ENCODE measurements around the gene DCBLD2. TPM values are rescaled to one million over a fixed set of nuclear protein-coding genes. Genes with fewer than 3 reads are reported as not detected.

The DCBLD2 gene
- total RNA-seq, 4 donors from 2014 or later = 37.3 to 48.4 (median 46.6) TPM

DNA sequence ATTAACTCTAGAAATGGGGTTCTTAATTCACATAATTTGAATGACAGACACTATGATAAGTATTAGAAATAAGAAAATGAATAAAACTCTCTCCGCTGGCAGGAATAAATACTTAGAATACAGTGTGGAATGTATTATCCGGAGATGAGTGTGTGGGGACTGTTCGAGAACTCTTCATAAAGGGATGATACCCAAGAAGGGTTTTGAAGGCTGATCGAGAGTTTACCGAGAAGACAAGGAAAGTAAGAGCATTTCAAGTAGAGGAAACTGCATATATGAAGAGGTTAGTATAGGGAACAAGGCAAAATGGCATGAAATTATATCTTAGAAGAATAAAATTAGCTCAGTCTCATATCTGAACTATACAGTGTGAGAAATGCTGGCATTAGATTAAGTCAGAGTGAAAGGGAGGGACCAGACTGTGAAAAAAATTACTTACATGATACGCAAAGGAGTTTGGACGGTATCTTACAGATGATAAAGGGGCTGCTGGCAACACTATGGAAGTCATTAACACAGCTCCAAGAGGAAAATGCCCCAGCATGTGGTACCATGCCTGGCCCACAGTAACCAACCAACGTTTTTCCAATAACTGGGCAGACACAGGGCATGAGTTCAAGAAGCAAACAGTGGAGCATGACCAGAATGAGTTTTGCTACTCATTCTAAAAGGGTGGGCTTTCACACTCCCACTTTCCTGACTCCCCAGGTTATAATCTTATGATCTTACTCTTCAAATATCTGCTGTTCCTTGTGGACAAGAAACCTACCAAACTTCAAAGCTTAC lies 6.5 kb downstream of the DCBLD2 start:
- Histone ChIP-seq H3K36me3 (no peaks in the 10 kb centered on the region), H3K4me3 (no peak overlapping the region), H3K9me3 (no peaks in the 10 kb centered on the region), H3K4me1 (peaks cover 18 to 59% (median 52%) of the 10 kb centered on the region in 4 donors), H3K27ac (replicated peaks in 1 of 4) (no peak overlapping the region), H3K27me3 (no peaks in the 10 kb centered on the region)
- intact Hi-C loops (cut with DNase I) = no loop called here
- DNase-seq (ENCODE audit: extremely low spot score) = no peak
- TF ChIP-seq POLR2AphosphoS5 (IDR thresholded peaks at IDR 0.05) (no peak), POLR2A (IDR thresholded peaks at IDR 0.05; ENCODE audit: low read depth) (no peak), EP300 (IDR thresholded peaks at IDR 0.05) (no peak), CTCF (IDR thresholded peaks at IDR 0.05) (no peak)
- 95% methylated on average over 8 of the region's 8 CpGs for WGBS

DNA sequence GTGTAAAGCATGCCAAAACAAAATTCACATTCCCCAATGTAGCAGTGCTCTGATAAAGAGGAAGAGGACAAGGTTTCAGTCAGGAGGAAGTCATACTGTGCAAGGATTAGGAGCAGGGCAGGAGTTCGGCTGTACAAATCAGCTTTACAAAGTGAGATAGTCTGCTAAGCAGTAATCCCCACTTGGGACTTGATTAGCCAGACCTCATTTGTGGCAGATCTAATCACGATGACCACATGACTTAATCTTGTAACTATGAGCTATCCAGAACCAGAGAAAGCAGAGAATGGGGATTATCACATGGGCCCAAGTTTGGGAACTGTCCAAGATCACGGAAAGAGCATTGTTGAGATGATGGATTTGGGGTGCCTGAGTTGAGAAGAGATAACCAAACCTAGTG lies 7.8 kb downstream of the DCBLD2 start:
- intact Hi-C loops (cut with DNase I) = no loop called here
- no peak for DNase-seq (ENCODE audit: extremely low spot score)
- no peaks in the 10 kb centered on the region for H3K9me3 ChIP-seq
- H3K4me1 ChIP-seq = peaks cover 23 to 51% (median 40%) of the 10 kb centered on the region in 4 donors
- no peak overlapping the region for H3K27ac ChIP-seq (replicated peaks in 1 of 4)
- H3K27me3 ChIP-seq = no peaks in the 10 kb centered on the region
- H3K36me3 ChIP-seq = no peaks in the 10 kb centered on the region
- no peak for TF ChIP-seq POLR2A (IDR thresholded peaks at IDR 0.05; ENCODE audit: low read depth)
- TF ChIP-seq CTCF (IDR thresholded peaks at IDR 0.05) = no peak
- no peak for TF ChIP-seq POLR2AphosphoS5 (IDR thresholded peaks at IDR 0.05)
- TF ChIP-seq EP300 (IDR thresholded peaks at IDR 0.05) = no peak
- 56% methylated on average over 3 of the region's 3 CpGs for WGBS
- H3K4me3 ChIP-seq = no peak overlapping the region

- intact Hi-C loops (cut with DNase I) = no loop called here
- 95% methylated on average over 3 of the region's 3 CpGs for WGBS
- H3K9me3 ChIP-seq = no peaks in the 10 kb centered on the region
- TF ChIP-seq CTCF (IDR thresholded peaks at IDR 0.05) (no peak), POLR2AphosphoS5 (IDR thresholded peaks at IDR 0.05) (no peak)
- no peak overlapping the region for H3K27ac ChIP-seq (replicated peaks in 1 of 4)
- peaks cover 26 to 54% (median 33%) of the 10 kb centered on the region in 4 donors for H3K4me1 ChIP-seq
- H3K27me3 ChIP-seq = no peaks in the 10 kb centered on the region
- no peak overlapping the region for H3K4me3 ChIP-seq
- no peaks in the 10 kb centered on the region for H3K36me3 ChIP-seq
- no peak for DNase-seq (ENCODE audit: extremely low spot score)
Measured at GRCh38 chr3:98892263-98892662, 9.2 kb downstream of the DCBLD2 start.

- Histone ChIP-seq H3K27ac (replicated peaks in 1 of 4) (no peak overlapping the region), H3K27me3 (no peaks in the 10 kb centered on the region), H3K36me3 (no peaks in the 10 kb centered on the region), H3K4me1 (peaks cover 29 to 59% (median 38%) of the 10 kb centered on the region in 4 donors), H3K9me3 (no peaks in the 10 kb centered on the region), H3K4me3 (no peak overlapping the region)
- TF ChIP-seq CTCF (IDR thresholded peaks at IDR 0.05) = no peak
- TF ChIP-seq POLR2AphosphoS5 (IDR thresholded peaks at IDR 0.05) = no peak
- no peak for TF ChIP-seq POLR2A (IDR thresholded peaks at IDR 0.05; ENCODE audit: low read depth)
- no peak for TF ChIP-seq EP300 (IDR thresholded peaks at IDR 0.05)
- WGBS = 54% methylated on average over 3 of the region's 3 CpGs
- DNase-seq (ENCODE audit: extremely low spot score) = no peak
- intact Hi-C loops (cut with DNase I) = no loop called here
Measured at GRCh38 chr3:98890965-98891910, 10.3 kb downstream of the DCBLD2 start.
